Astrocyte (in vitro differentiated cells and primary cell): ENCODE measurements around the gene FTCD.

Experiments used
- CTCF ChIP-seq: IDR thresholded peaks from 2 replicates; pipeline ENCODE4 v1.5.1; 2011; ENCODE audit warnings: low read depth, mild to moderate bottlenecking, inconsistent platforms, low read length, moderate library complexity; ENCODE audit not compliant: insufficient read depth
- EZH2 ChIP-seq: IDR thresholded peaks from 2 replicates; pipeline ENCODE4 v1.6.1; 2012; ENCODE audit warnings: mild to moderate bottlenecking, low read length, inconsistent platforms; ENCODE audit not compliant: insufficient read depth

DNA sequence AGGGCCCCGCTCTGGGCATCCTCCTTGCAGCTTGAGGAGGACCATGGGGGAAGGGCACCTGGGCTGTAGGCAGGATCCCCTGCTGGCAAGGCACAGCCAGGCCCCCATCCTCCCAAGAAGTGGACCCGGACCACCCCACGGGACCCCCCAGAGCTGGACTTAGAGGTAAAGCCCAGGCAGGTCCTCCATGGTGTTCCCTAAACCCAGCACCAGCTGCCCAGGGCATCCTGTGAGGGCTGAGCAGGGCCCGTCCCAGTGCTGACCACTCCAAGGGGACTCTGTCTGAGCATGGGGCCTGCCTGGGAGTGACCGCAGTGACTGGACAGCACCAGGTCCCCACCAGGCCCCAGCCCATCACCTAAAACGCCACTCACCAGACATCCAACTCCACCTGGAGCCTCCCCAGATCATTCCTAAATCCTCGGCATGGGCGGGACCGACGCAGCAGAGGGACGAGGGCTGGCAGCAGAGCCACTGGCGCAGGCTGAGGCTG, 36.2 kb downstream of the FTCD start:
- no peak for TF ChIP-seq CTCF
- TF ChIP-seq EZH2, result no peak
